SK-N-SH treated with all-trans-retinoic acid at 6 μM for 48 hours (cell line): ENCODE data around the gene RPS6KC1.

Source experiments
- ATAC-seq: fragments of 200-7000 bp; cut with Tn5 transposase; 3 replicates; pipeline ENCODE4 v1.9.1; 2020; ENCODE audit warnings: mild to moderate bottlenecking, moderate library complexity
- ARNTL ChIP-seq: fragments of 450-650 bp; formaldehyde crosslinking; IDR thresholded peaks from 2 replicates; pipeline ENCODE4 v1.5.0; 2020; ENCODE audit warnings: low read depth, mild to moderate bottlenecking, moderate library complexity, borderline replicate concordance
- BACH2 ChIP-seq: fragments of 250-450 bp; sonication (Bioruptor Pico); IDR thresholded peaks from 2 replicates; pipeline ENCODE4 v1.9.0; 2021; ENCODE audit warnings: mild to moderate bottlenecking, borderline replicate concordance
- CREB5 ChIP-seq: fragments of 250-450 bp; sonication (Bioruptor Pico); IDR thresholded peaks from 2 replicates; pipeline ENCODE4 v1.5.1; 2020; ENCODE audit warnings: low read depth, mild to moderate bottlenecking, moderate library complexity
- CSDC2 ChIP-seq: fragments of 250-450 bp; sonication (Bioruptor Pico); IDR thresholded peaks from 2 replicates; pipeline ENCODE4 v1.5.0; 2020; ENCODE audit warnings: mild to moderate bottlenecking, moderate library complexity
- CSRNP3 ChIP-seq: fragments of 250-450 bp; sonication (Bioruptor Pico); IDR thresholded peaks from 2 replicates; pipeline ENCODE4 v1.5.1; 2021; ENCODE audit warnings: mild to moderate bottlenecking, moderate library complexity
- ESRRG ChIP-seq: fragments of 250-450 bp; sonication (Bioruptor Pico); IDR thresholded peaks from 2 replicates; pipeline ENCODE4 v1.6.1; 2021; ENCODE audit warnings: mild to moderate bottlenecking
- GLIS3 ChIP-seq: fragments of 250-450 bp; sonication (Bioruptor Pico); IDR thresholded peaks from 2 replicates; pipeline ENCODE4 v1.5.0; 2020; ENCODE audit warnings: mild to moderate bottlenecking, moderate library complexity
- ISL1 ChIP-seq: fragments of 250-450 bp; sonication (Bioruptor Pico); IDR thresholded peaks from 2 replicates; pipeline ENCODE4 v2.1.2; 2022; ENCODE audit warnings: mild to moderate bottlenecking, moderate library complexity
- OSR1 ChIP-seq: fragments of 250-450 bp; sonication (Bioruptor Pico); IDR thresholded peaks from 2 replicates; pipeline ENCODE4 v1.8.0; 2022; ENCODE audit warnings: moderate library complexity, mild to moderate bottlenecking, inconsistent platforms
- PATZ1 ChIP-seq: fragments of 250-450 bp; sonication (Bioruptor Pico); IDR thresholded peaks from 2 replicates; pipeline ENCODE4 v1.8.0; 2020; ENCODE audit warnings: mild to moderate bottlenecking, moderate library complexity, borderline replicate concordance
- POU6F1 ChIP-seq: fragments of 250-450 bp; sonication (Bioruptor Pico); IDR thresholded peaks from 2 replicates; pipeline ENCODE4 v1.8.0; 2021; ENCODE audit warnings: low read depth, mild to moderate bottlenecking, moderate library complexity, borderline replicate concordance
- PPARA ChIP-seq: fragments of 250-450 bp; sonication (Bioruptor Pico); IDR thresholded peaks from 2 replicates; pipeline ENCODE4 v1.5.0; 2020; ENCODE audit warnings: mild to moderate bottlenecking, borderline replicate concordance
- SNAI2 ChIP-seq: fragments of 250-450 bp; sonication (Bioruptor Pico); IDR thresholded peaks from 2 replicates; pipeline ENCODE4 v1.5.0; 2020; ENCODE audit warnings: mild to moderate bottlenecking, moderate library complexity
- TCF4 ChIP-seq: fragments of 250-450 bp; sonication (Bioruptor Pico); IDR thresholded peaks from 2 replicates; pipeline ENCODE4 v1.8.0; 2021; ENCODE audit warnings: mild to moderate bottlenecking, moderate library complexity, borderline replicate concordance
- TOX ChIP-seq: fragments of 250-450 bp; sonication (Bioruptor Pico); IDR thresholded peaks from 2 replicates; pipeline ENCODE4 v1.8.0; 2021; ENCODE audit warnings: mild to moderate bottlenecking, moderate library complexity, borderline replicate concordance
- TSHZ2 ChIP-seq: fragments of 250-450 bp; sonication (Bioruptor Pico); IDR thresholded peaks from 2 replicates; pipeline ENCODE4 v1.5.0; 2020; ENCODE audit warnings: mild to moderate bottlenecking, moderate library complexity
- ZC3H10 ChIP-seq: fragments of 250-450 bp; sonication (Bioruptor Pico); IDR thresholded peaks from 2 replicates; pipeline ENCODE4 v1.5.1; 2021; ENCODE audit warnings: mild to moderate bottlenecking, moderate library complexity
- ZFP3 ChIP-seq: fragments of 250-450 bp; sonication (Bioruptor Pico); IDR thresholded peaks from 2 replicates; pipeline ENCODE4 v1.5.0; 2020; ENCODE audit warnings: mild to moderate bottlenecking, moderate library complexity
- ZFP30 ChIP-seq: fragments of 450-650 bp; formaldehyde crosslinking; IDR thresholded peaks from 2 replicates; pipeline ENCODE4 v1.5.0; 2022; ENCODE audit warnings: mild to moderate bottlenecking, moderate library complexity
- ZNF565 ChIP-seq: fragments of 450-650 bp; formaldehyde crosslinking; conservative IDR thresholded peaks from 2 replicates; pipeline ENCODE4 v1.5.0; 2020; ENCODE audit warnings: low read depth, mild to moderate bottlenecking, moderate library complexity
- ZNF70 ChIP-seq: fragments of 450-650 bp; formaldehyde crosslinking; IDR thresholded peaks from 2 replicates; pipeline ENCODE4 v1.5.0; 2020; ENCODE audit warnings: mild to moderate bottlenecking, moderate library complexity
- ZNF8 ChIP-seq: fragments of 450-650 bp; formaldehyde crosslinking; IDR thresholded peaks from 2 replicates; pipeline ENCODE4 v1.5.0; 2020; ENCODE audit warnings: mild to moderate bottlenecking, moderate library complexity

Gene RPS6KC1

GRCh38 chr1:213245260-213245910, 194.3 kb downstream of the RPS6KC1 start:
- ATAC-seq, result no peak
- TF ChIP-seq CSDC2 (CRISPR knock-in tag) (no peak), ESRRG (no peak), TOX (CRISPR knock-in tag) (no peak), GLIS3 (CRISPR knock-in tag) (no peak), ISL1 (CRISPR knock-in tag) (no peak), TCF4 (CRISPR knock-in tag) (no peak), SNAI2 (CRISPR knock-in tag) (no peak), ZNF70 (no peak), OSR1 (CRISPR knock-in tag) (no peak), PPARA (CRISPR knock-in tag) (no peak), ZNF8 (CRISPR knock-in tag) (no peak), PATZ1 (CRISPR knock-in tag) (no peak)

- ATAC-seq, result no peak
- TF ChIP-seq ZNF565 (CRISPR knock-in tag), result no peak
- TF ChIP-seq ESRRG, result no peak
- no peak for TF ChIP-seq SNAI2 (CRISPR knock-in tag)
- TF ChIP-seq TOX (CRISPR knock-in tag), result no peak
- no peak for TF ChIP-seq CSRNP3
- no peak for TF ChIP-seq ZFP3 (CRISPR knock-in tag)
- TF ChIP-seq PATZ1 (CRISPR knock-in tag), result no peak
- TF ChIP-seq CREB5 (CRISPR knock-in tag), result no peak
- TF ChIP-seq ARNTL (CRISPR knock-in tag), result no peak
- no peak for TF ChIP-seq TCF4 (CRISPR knock-in tag)
- no peak for TF ChIP-seq ZNF8 (CRISPR knock-in tag)
- no peak for TF ChIP-seq POU6F1 (CRISPR knock-in tag)
- no peak for TF ChIP-seq BACH2 (CRISPR knock-in tag)
- no peak for TF ChIP-seq GLIS3 (CRISPR knock-in tag)
- TF ChIP-seq ISL1 (CRISPR knock-in tag), result no peak
- TF ChIP-seq PPARA (CRISPR knock-in tag), result no peak
- TF ChIP-seq TSHZ2, result no peak
- no peak for TF ChIP-seq ZC3H10 (CRISPR knock-in tag)
- no peak for TF ChIP-seq ZFP30 (CRISPR knock-in tag)
- TF ChIP-seq ZNF70, result no peak
Observed at GRCh38 chr1:213247038-213247437, 196.0 kb downstream of the RPS6KC1 start.
